PC-3 (cell line): Measurements from ENCODE around the gene FARS2.

Experiments
- CTCF ChIP-seq: fragments of 300-600 bp; sonication (generic); conservative IDR thresholded peaks from 2 replicates; pipeline ENCODE4 v1.5.1; 2017; ENCODE audit warnings: antibody characterized with exemption, low read depth, mild to moderate bottlenecking, low read length
- EZH2phosphoT487 ChIP-seq: fragments of 300-600 bp; sonication (generic); IDR thresholded peaks from 2 replicates; pipeline ENCODE4 v1.6.1; 2018; ENCODE audit warnings: mild to moderate bottlenecking, antibody characterized with exemption, low read length, borderline replicate concordance

GRCh38 chr6:5736016-5736738, 474.9 kb downstream of the FARS2 start:
- no peak for TF ChIP-seq CTCF
- TF ChIP-seq EZH2phosphoT487 = no peak
